Activated T-helper 1 cell treated with anti-CD3 and anti-CD28 coated beads, Interleukin-12 subunit alpha, Interleukin-12 subunit beta, Interleukin-2, Interleukin-4 antibody, amounts not matched to agents 30 ng/mL and 10 ng/mL and 1 ng/mL, durations not matched to agents 14 hours and 24 hours and 36 hours (primary cell): ENCODE data around the gene ZNF799. TPM values are rescaled to one million over a fixed set of nuclear protein-coding genes. Genes with fewer than 3 reads are reported as not detected.

Experiments
- DNase-seq: peaks from one replicate; pipeline ENCODE4 v3.0.0; 2021; ENCODE audit warnings: low spot score
- H3K27ac Mint-ChIP-seq: one replicate; pipeline ENCODE4 v1.8.0; 2021; ENCODE audit warnings: mild to moderate bottlenecking, mixed read lengths
- H3K27me3 Mint-ChIP-seq: one replicate; pipeline ENCODE4 v1.8.0; 2022; ENCODE audit warnings: mild to moderate bottlenecking, moderate library complexity, mixed read lengths; ENCODE audit not compliant: insufficient read depth
- H3K36me3 Mint-ChIP-seq: one replicate; pipeline ENCODE4 v1.8.0; 2021; ENCODE audit warnings: low read depth, mixed read lengths
- H3K4me1 Mint-ChIP-seq: one replicate; pipeline ENCODE4 v1.8.0; 2021; ENCODE audit warnings: low read depth, mixed read lengths
- H3K4me3 Mint-ChIP-seq: one replicate; pipeline ENCODE4 v1.8.0; 2021; ENCODE audit warnings: mild to moderate bottlenecking, moderate library complexity, mixed read lengths
- H3K9me3 Mint-ChIP-seq: one replicate; pipeline ENCODE4 v1.8.0; 2021; ENCODE audit warnings: mixed read lengths
- intact Hi-C: fragments of 100-400 bp; cut with micrococcal nuclease; formaldehyde crosslinking; loops from one replicate; pipeline ENCODE4 v1.15.1; 2024
- total RNA-seq: library from RNA; stranded (reverse); gene quantifications from 2 replicates; pipeline ENCODE4 v1.2.3, GENCODE V29; 2022

The ZNF799 gene
- total RNA-seq, 1 donor from 2014 or later: 3.1 TPM

GRCh38 chr19:12345197-12345596, 55.9 kb downstream of the ZNF799 start:
- no peak for DNase-seq
- Mint-ChIP-seq H3K4me1 (no peaks in the 10 kb centered on the region), H3K9me3 (peaks cover 56% of the 10 kb centered on the region), H3K36me3 (peaks cover 5% of the 10 kb centered on the region), H3K27me3 (no peaks in the 10 kb centered on the region), H3K4me3 (no peak overlapping the region), H3K27ac (no peak overlapping the region)
- intact Hi-C loops: no loop called here

Other genes starting within 250 kb of the ZNF799 start
- gene ZNF625, start 244.5 kb downstream of the ZNF799 start, total RNA-seq: 2.5 and 2.9 TPM in 2 replicates
- 10.1 and 10.8 TPM in 2 replicates for gene ZNF136, start 238.2 kb downstream of the ZNF799 start, total RNA-seq
- 7.4 and 10.3 TPM in 2 replicates for gene ZNF44, start 106.4 kb downstream of the ZNF799 start, total RNA-seq
- 1.4 and 2.5 TPM in 2 replicates for gene ZNF563, start 67.6 kb downstream of the ZNF799 start, total RNA-seq
- gene ZNF442, start 35.6 kb downstream of the ZNF799 start, total RNA-seq: 0.39 and 0.47 TPM in 2 replicates
- 3.8 TPM in 2 replicates for gene ZNF443, start 39.8 kb upstream of the ZNF799 start, total RNA-seq
- 0.26 TPM in 1 of 2 replicates, not detected in the other for gene ZNF709, start 83.5 kb upstream of the ZNF799 start, total RNA-seq
- gene ZNF564, start 150.2 kb upstream of the ZNF799 start, total RNA-seq: 7.4 and 8.3 TPM in 2 replicates
- 9.2 and 9.4 TPM in 2 replicates for gene ZNF490, start 209.5 kb upstream of the ZNF799 start, total RNA-seq
- gene ZNF791, start 209.6 kb upstream of the ZNF799 start, total RNA-seq: 23.5 and 29.0 TPM in 2 replicates